HepG2 (cell line): ENCODE results near the gene TMEM114. TPM values are rescaled to one million over a fixed set of nuclear protein-coding genes. Genes with fewer than 3 reads are reported as not detected.

ENCODE experiments used
- CREM ChIP-seq, 2 experiments: sonication (generic) in 1 of 2; formaldehyde crosslinking in 1 of 2; IDR thresholded peaks; 2 replicates each; pipeline versions ENCODE4 v1.4.0 to v1.6.1; 2016 to 2020; ENCODE audit warnings: antibody characterized with exemption in 1 of 2, mild to moderate bottlenecking in 1 of 2, missing genetic modification reagents in 1 of 2
- GATAD2A ChIP-seq: IDR thresholded peaks from 2 replicates; pipeline ENCODE4 v1.6.1; 2016
- HNF1A ChIP-seq, 2 experiments: sonication (generic) in 1 of 2; formaldehyde crosslinking in 1 of 2; IDR thresholded peaks; 2 replicates each; pipeline versions ENCODE4 v1.4.0 to v1.6.1; 2016 to 2020; ENCODE audit warnings: borderline replicate concordance in 1 of 2, low read depth in 1 of 2, mild to moderate bottlenecking in 1 of 2, missing genetic modification reagents in 1 of 2
- HNRNPK ChIP-seq: fragments of 200-400 bp; formaldehyde crosslinking; IDR thresholded peaks from 2 replicates; pipeline ENCODE4 v1.6.1; 2018; ENCODE audit warnings: low read length, low read depth, moderate library complexity, mild to moderate bottlenecking; ENCODE audit not compliant: poor library complexity, severe bottlenecking
- MAFF ChIP-seq: IDR thresholded peaks from 2 replicates; pipeline ENCODE4 v1.6.1; 2011; ENCODE audit warnings: low read depth, low read length, improper control_type of control experiment
- SMARCC2 ChIP-seq: fragments of 450-650 bp; IDR thresholded peaks from 2 replicates; pipeline ENCODE4 v1.6.1; 2017; ENCODE audit warnings: antibody characterized with exemption, mild to moderate bottlenecking
- TBX2 ChIP-seq: sonication (generic); formaldehyde crosslinking; IDR thresholded peaks from 2 replicates; pipeline ENCODE4 v1.5.0; 2020; ENCODE audit warnings: missing genetic modification reagents, mild to moderate bottlenecking, borderline replicate concordance
- TBX3 ChIP-seq: fragments of 450-650 bp; IDR thresholded peaks from 2 replicates; pipeline ENCODE4 v1.6.1; 2017; ENCODE audit warnings: antibody characterized with exemption, mild to moderate bottlenecking, inconsistent platforms, borderline replicate concordance
- ZBTB20 ChIP-seq: sonication (generic); formaldehyde crosslinking; IDR thresholded peaks from 2 replicates; pipeline ENCODE4 v1.8.1; 2023; ENCODE audit warnings: missing genetic modification reagents, low read depth, mild to moderate bottlenecking, borderline replicate concordance
- ZKSCAN5 ChIP-seq: sonication (generic); formaldehyde crosslinking; IDR thresholded peaks from 2 replicates; pipeline ENCODE4 v1.5.1; 2020; ENCODE audit warnings: mild to moderate bottlenecking, missing genetic modification reagents
- ZMAT5 ChIP-seq: sonication (generic); formaldehyde crosslinking; IDR thresholded peaks from 2 replicates; pipeline ENCODE4 v1.5.0; 2020; ENCODE audit warnings: mild to moderate bottlenecking, low read depth, missing genetic modification reagents, borderline replicate concordance
- ZNF367 ChIP-seq: sonication (generic); formaldehyde crosslinking; IDR thresholded peaks from 2 replicates; pipeline ENCODE4 v1.4.0; 2020; ENCODE audit warnings: missing genetic modification reagents, borderline replicate concordance
- ZNF414 ChIP-seq: sonication (generic); formaldehyde crosslinking; IDR thresholded peaks from 2 replicates; pipeline ENCODE4 v1.5.0; 2020; ENCODE audit warnings: missing genetic modification reagents
- ZNF790 ChIP-seq: sonication (generic); formaldehyde crosslinking; IDR thresholded peaks from 2 replicates; pipeline ENCODE4 v1.8.0; 2022; ENCODE audit warnings: missing genetic modification reagents, mild to moderate bottlenecking, borderline replicate concordance
- polyA plus RNA-seq, 8 experiments: library from polyadenylated mRNA; depleted of rRNA in 3 of 8; stranded (reverse) in 7 of 8; unstranded in 1 of 8; fragments of >200 nt; fragmentation: Illumina TruSeq in 4 of 8; extraction: Trizol in 4 of 8; gene quantifications; 2 replicates each; pipeline versions ENCODE4 v1.2.1 to v1.2.3, GENCODE V29; 2011 to 2016; ENCODE audit warnings: low read depth in 4 of 8, missing spikeins in 1 of 8, mixed read lengths in 1 of 8; ENCODE audit not compliant: insufficient read depth in 1 of 8
- total RNA-seq, 5 experiments: library from RNA; depleted of rRNA; stranded (reverse); fragments of >200 nt; fragmentation: Illumina TruSeq; extraction: Trizol; gene quantifications; 2 replicates each; pipeline ENCODE4 v1.2.3, GENCODE V29; 2016; ENCODE audit warnings: low read depth in 1 of 5
- TF ChIP-seq, protein P1 (sequence below): IDR thresholded peaks from 2 replicates; pipeline ENCODE4 v1.4.0; 2020; ENCODE audit warnings: mild to moderate bottlenecking, missing genetic modification reagents
- TF ChIP-seq, protein P2 (sequence below): IDR thresholded peaks from 2 replicates; pipeline ENCODE4 v1.6.1; 2016; ENCODE audit warnings: missing genetic modification reagents, missing compliant biosample characterization
- TF ChIP-seq, protein P3 (sequence below): fragments of 450-650 bp; IDR thresholded peaks from 2 replicates; pipeline ENCODE4 v1.6.1; 2016

TMEM114 gene
- total and polyA plus RNA-seq, 2 of the 13 experiments (the other 11 are each of a cell fraction or from before 2014, with no cell fraction given), result not detected

DNA sequence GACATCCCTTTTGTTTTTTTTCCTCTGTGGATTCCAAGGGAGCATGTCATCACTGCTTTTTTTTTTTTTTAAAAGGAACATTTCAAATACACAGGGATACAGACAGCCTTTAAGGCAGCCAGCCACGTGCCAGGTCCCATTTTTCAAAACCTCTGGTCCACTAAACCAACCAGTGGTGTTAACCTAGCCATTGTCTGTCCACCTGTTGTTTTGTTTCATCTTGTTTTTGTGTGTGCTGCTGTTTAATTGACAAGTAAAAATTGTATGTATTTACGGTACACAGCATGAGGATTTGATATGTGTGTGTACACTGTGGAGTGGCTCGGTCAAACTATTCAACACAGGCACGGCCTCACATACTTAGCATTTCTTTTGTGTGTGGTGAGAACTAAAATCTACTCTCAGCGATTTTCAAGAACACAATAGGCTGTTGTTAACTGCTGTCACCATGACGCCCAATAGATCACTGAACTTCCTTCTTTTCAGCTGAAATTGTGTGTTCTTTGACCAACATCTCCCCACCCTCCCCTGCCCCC is 19.2 kb downstream of the TMEM114 start (continued):
- TF ChIP-seq, protein P1, sequence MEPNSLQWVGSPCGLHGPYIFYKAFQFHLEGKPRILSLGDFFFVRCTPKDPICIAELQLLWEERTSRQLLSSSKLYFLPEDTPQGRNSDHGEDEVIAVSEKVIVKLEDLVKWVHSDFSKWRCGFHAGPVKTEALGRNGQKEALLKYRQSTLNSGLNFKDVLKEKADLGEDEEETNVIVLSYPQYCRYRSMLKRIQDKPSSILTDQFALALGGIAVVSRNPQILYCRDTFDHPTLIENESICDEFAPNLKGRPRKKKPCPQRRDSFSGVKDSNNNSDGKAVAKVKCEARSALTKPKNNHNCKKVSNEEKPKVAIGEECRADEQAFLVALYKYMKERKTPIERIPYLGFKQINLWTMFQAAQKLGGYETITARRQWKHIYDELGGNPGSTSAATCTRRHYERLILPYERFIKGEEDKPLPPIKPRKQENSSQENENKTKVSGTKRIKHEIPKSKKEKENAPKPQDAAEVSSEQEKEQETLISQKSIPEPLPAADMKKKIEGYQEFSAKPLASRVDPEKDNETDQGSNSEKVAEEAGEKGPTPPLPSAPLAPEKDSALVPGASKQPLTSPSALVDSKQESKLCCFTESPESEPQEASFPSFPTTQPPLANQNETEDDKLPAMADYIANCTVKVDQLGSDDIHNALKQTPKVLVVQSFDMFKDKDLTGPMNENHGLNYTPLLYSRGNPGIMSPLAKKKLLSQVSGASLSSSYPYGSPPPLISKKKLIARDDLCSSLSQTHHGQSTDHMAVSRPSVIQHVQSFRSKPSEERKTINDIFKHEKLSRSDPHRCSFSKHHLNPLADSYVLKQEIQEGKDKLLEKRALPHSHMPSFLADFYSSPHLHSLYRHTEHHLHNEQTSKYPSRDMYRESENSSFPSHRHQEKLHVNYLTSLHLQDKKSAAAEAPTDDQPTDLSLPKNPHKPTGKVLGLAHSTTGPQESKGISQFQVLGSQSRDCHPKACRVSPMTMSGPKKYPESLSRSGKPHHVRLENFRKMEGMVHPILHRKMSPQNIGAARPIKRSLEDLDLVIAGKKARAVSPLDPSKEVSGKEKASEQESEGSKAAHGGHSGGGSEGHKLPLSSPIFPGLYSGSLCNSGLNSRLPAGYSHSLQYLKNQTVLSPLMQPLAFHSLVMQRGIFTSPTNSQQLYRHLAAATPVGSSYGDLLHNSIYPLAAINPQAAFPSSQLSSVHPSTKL (CRISPR knock-in tag), result 0 out of 2 replicates have a peak, but pooled peaks have one; percentile 72
- TF ChIP-seq ZNF414 (CRISPR knock-in tag) (no peak), HNF1A (IDR thresholded peaks at IDR 0.05; ENCODE audit: low read depth) (no peak), HNF1A (CRISPR knock-in tag; IDR thresholded peaks at IDR 0.05; ENCODE audit: borderline replicate concordance) (peak; percentile 27; the same call in 1 of the 2 replicates), ZMAT5 (CRISPR knock-in tag) (no peak), HNRNPK (peak; percentile 68), TBX2 (CRISPR knock-in tag) (peak; percentile 66; the same call in 1 of the 2 replicates), MAFF (peak; percentile 68), ZNF790 (CRISPR knock-in tag) (no peak), GATAD2A (CRISPR knock-in tag) (peak; percentile 55), SMARCC2 (no peak), ZKSCAN5 (CRISPR knock-in tag) (peak; percentile 49; the same call in 1 of the 2 replicates), CREM (IDR thresholded peaks at IDR 0.05) (peak; percentile 25; the same call in 1 of the 2 replicates), CREM (CRISPR knock-in tag; IDR thresholded peaks at IDR 0.05) (no peak), ZNF367 (CRISPR knock-in tag) (no peak), ZBTB20 (CRISPR knock-in tag) (0 out of 2 replicates have a peak, but pooled peaks have one; percentile 24), TBX3 (0 out of 2 replicates have a peak, but pooled peaks have one; percentile 19)
- TF ChIP-seq, protein P2, sequence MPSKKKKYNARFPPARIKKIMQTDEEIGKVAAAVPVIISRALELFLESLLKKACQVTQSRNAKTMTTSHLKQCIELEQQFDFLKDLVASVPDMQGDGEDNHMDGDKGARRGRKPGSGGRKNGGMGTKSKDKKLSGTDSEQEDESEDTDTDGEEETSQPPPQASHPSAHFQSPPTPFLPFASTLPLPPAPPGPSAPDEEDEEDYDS (CRISPR knock-in tag), result peak; percentile 9; the same call in 1 of the 2 replicates
- TF ChIP-seq, protein P3, sequence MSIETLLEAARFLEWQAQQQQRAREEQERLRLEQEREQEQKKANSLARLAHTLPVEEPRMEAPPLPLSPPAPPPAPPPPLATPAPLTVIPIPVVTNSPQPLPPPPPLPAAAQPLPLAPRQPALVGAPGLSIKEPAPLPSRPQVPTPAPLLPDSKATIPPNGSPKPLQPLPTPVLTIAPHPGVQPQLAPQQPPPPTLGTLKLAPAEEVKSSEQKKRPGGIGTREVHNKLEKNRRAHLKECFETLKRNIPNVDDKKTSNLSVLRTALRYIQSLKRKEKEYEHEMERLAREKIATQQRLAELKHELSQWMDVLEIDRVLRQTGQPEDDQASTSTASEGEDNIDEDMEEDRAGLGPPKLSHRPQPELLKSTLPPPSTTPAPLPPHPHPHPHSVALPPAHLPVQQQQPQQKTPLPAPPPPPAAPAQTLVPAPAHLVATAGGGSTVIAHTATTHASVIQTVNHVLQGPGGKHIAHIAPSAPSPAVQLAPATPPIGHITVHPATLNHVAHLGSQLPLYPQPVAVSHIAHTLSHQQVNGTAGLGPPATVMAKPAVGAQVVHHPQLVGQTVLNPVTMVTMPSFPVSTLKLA, result peak; percentile 24; the same call in 1 of the 2 replicates
